Inflammatory macrophage treated with lipopolysaccharide for 1 hour (primary cell): Measurements from ENCODE around the gene PRKAG2.
"Not testable (repeated sequence)": the region's sequence is repeated elsewhere in the genome, so short reads cannot be mapped to it uniquely, and the experiment has no call there.

Experiments
- DNase-seq, 2 donors: peaks; one replicate each; pipeline ENCODE4 v3.0.0-alpha.2; 2020 to 2022

The PRKAG2 gene

GRCh38 chr7:151883857-151884256 is 6.9 kb upstream of the PRKAG2 start:
- no peak for DNase-seq

- no peak for DNase-seq
Measured at GRCh38 chr7:151882734-151883133, 5.8 kb upstream of the PRKAG2 start.

GRCh38 chr7:151880688-151881087 is 3.8 kb upstream of the PRKAG2 start:
- no peak for DNase-seq

GRCh38 chr7:151877911-151878835 is 1.3 kb upstream of the PRKAG2 start:
- DNase-seq = no peak

GRCh38 chr7:151875942-151876898 is 695 bp downstream of the PRKAG2 start:
- DNase-seq = peak; percentile 70

GRCh38 chr7:151874479-151874878 is 2.4 kb downstream of the PRKAG2 start:
- not testable (repeated sequence) for DNase-seq

- no peak for DNase-seq
Measured at GRCh38 chr7:151873402-151873965, 3.4 kb downstream of the PRKAG2 start.

- no peak for DNase-seq
Measured at GRCh38 chr7:151872531-151873401, 4.1 kb downstream of the PRKAG2 start.

GRCh38 chr7:151871904-151872303 is 5.0 kb downstream of the PRKAG2 start:
- peak; percentile 47 to 49 for DNase-seq

- DNase-seq = no peak
Measured at GRCh38 chr7:151871189-151871735, 5.7 kb downstream of the PRKAG2 start.

GRCh38 chr7:151869968-151870918 is 6.7 kb downstream of the PRKAG2 start:
- no peak for DNase-seq

- DNase-seq = peak; percentile 11 to 68
Measured at GRCh38 chr7:151869455-151869854, 7.5 kb downstream of the PRKAG2 start.

- no peak for DNase-seq
Measured at GRCh38 chr7:151869109-151869428, 7.8 kb downstream of the PRKAG2 start.

- DNase-seq = no peak
Measured at GRCh38 chr7:151868396-151869108, 8.4 kb downstream of the PRKAG2 start.

GRCh38 chr7:151867912-151868311 is 9.0 kb downstream of the PRKAG2 start:
- DNase-seq = no peak

GRCh38 chr7:151866761-151867655 is 9.9 kb downstream of the PRKAG2 start:
- DNase-seq = peak; percentile 54 to 65

GRCh38 chr7:151866028-151866427 is 10.9 kb downstream of the PRKAG2 start:
- DNase-seq = no peak

- DNase-seq = no peak
Measured at GRCh38 chr7:151865070-151865670, 11.7 kb downstream of the PRKAG2 start.

- DNase-seq = no peak
Measured at GRCh38 chr7:151864561-151864960, 12.4 kb downstream of the PRKAG2 start.
